COLO668 (cell line): ENCODE results near the gene CACNG5.

Source experiments
- DNase-seq: peaks from one replicate; lab custom pipeline; 2025; ENCODE audit not compliant: unreplicated experiment; lab: John Stamatoyannopoulos, UW

Gene CACNG5

DNA sequence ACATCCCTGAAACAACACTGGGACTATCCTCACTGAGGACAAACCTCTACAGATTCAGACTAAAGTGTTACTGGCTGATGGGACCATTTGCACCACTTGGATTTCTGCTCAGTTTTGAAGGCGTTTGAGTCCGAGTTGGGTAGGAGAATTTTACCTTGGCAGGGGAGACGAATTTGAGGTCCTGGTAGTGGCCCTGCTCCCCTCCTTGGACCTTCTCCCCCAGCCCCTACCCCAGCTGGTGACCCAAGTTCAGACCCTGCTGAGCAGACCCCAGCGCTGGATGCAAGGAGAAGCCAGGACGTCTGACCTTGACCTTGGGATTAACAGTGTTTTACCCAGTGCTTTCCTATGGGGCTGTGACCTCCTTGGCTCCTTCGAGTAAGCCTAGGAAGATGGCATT, 13.6 kb downstream of the CACNG5 start:
- no peak for DNase-seq

DNA sequence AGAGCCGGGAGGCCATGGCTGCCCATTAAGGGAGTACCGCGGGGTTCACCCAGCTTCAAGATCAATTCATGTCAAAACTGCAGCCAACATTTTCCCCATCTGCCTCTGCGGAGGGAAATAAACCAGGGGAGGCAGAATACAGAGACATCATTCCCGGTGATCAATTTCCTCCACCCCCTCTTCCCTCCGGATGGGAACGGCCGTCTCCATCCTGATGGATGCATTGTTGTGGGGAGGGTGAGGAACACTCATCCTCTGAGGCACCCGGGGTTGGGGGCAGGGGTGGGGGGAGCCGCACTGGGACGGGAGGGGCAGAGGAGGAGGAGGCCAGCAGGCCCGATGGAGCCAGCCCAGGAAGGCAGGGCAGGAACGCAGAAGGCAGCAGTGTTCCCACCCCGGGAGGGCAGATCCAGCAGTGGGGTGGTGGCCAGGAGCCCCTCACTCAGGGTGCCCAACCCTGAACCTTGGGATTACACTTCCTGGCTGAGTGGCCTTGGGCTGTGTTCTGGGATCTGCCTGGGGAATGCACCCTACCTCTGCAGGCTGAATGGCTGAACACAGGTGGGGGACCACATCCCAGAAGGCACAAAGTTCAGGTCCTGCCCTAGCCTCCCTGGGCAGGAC, 14.2 kb downstream of the CACNG5 start:
- DNase-seq: no peak

DNA sequence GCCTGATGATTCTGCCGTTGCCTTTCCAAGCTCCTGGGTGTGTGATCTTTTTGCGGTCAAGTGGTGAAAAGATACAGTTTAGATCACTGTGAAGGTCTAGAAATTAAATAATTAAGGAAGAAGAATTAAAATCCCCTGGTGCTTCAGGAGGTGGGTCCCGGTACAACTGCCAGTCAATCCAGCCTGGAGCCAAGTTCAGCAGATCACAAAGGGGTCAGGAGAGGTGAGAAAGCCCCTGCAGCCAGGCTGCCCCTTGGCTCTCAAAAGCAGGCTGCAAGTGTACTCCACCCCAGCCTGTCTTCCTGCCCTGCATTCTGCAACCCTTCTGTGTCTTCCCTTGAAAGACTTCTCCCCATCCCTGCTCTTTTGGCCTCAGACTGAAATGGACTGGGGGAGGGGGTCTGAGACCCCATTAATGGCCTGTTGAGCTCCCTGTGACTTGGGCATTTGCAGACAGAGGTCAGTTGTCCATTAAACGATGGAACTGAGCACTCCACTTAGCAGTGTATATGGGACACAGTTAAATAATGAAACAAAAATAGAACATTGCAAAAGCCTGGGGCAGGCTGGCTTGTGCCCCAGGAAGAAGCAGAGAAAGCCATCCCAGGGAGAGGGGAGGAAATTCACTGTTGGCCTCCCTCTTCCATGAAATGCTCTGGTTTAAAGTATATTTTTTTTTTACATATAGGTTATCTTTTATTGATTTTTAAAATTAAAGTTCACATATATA, 15.1 kb downstream of the CACNG5 start:
- no peak for DNase-seq

DNA sequence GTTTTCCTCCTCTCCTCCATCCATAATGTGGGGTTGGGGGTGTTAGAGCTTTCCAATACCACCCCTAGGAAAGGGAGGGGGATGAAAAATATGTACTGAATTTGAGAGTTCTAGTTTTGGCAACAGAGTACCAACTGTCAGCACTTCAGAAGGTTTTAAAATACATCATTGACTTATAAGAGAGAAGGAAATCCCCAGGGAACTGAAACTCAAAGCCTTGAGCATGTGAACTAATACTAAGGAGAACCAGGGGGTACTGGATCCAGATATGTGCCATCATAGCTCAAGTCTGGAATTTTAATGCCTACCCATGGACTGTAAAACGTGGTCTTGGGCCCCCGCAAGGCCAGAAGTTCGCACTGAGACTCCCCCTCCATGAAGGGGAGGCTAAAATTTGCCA, 15.8 kb downstream of the CACNG5 start:
- DNase-seq: no peak

DNA sequence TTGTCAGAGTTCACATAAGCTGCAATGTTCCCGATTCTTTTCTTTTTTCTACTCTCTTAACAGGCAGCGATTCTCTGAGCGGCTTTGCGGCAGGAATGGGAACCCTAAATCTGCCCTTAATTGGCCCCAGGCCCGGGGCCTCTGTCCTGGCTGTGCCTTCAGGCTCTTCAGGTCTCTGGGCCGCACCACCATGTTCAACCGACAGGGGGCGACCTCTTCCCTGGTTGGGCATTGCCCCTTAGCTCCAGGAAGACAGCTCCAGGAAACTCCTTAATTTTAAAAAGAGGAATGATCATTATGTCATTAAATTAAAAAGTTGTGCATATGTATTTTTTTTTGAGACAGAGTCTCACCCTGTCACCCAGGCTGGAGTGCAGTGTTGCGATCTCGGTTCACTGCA, 20.3 kb downstream of the CACNG5 start:
- DNase-seq: peak; percentile 11

DNA sequence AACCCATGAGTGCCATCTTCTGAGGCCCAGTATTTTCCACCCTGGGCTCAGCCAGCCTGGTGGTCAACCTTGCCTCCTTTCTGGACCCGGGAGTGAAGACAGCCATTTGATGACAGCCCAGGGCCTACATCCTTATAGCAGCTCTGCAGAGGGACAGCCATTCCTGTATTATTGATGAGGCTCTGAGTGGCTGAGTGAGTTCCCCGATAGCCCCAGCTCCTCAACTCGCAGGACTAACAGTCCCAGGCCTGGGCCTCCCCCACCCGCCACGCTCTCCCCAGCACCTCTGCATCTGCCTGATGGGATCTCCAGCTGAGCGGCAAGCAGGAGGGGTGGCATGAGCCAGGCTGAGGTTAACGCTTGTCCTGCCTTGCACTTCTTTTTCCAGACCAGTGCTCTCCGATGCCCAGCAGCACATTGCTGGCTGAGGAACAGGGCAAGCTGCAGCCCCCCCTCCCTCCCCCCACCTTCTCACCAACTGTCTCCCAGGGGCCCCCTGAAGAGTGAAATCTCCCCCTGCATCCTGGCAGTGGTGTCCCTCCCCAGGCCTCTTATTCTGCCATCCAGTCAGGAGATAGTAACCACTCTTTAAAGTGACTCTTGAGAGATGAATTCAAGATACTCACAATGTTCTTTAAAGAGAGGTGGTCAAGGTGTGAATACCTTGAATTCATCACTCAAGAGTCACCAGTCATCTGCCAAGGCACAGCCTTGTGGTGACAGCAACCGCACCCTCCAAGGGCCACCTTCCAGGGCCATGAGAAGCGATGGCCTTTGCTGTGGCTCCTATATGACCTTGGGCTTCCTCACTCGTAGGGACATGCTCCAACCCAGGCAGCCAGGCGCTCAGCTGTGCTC, 23.5 kb downstream of the CACNG5 start:
- no peak for DNase-seq

DNA sequence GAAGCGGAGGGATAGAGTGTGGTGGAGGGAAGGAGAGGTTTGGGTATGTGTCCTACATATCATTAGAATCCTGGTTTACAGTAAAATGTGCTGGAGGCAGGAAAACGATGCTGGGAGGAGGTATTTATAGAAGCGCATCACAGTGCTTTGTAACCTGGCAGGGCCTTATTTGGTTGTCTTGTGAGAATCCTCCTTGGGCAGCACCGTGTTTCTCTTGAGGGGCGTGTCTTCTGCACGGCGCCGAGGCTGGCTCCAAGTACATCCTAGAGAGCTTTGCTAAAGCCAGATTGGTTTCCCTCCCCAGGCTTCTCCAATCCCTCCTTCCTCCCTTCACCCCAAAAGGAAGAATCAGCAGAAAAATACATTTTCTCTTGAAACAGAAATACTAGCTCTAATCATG, 24.4 kb downstream of the CACNG5 start:
- DNase-seq: no peak

DNA sequence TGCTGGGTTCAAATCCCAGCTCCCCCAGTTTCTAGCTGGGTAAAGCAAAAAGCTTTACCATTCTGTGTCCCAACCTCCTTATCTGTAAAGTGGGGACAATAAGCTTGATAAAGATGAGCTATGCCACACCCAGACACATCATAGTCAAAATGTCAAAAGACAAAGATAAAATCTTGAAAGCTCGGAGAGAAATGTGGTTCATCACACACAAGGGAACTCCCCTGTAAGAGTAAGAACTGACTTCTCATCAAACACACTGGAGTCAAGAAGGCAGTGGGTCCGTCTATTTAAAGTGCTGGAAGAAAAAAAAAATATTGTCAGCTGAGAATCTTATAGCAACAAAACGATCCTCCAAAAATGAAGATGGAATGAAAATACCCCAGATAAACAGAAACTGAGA, 25.3 kb downstream of the CACNG5 start:
- no peak for DNase-seq

DNA sequence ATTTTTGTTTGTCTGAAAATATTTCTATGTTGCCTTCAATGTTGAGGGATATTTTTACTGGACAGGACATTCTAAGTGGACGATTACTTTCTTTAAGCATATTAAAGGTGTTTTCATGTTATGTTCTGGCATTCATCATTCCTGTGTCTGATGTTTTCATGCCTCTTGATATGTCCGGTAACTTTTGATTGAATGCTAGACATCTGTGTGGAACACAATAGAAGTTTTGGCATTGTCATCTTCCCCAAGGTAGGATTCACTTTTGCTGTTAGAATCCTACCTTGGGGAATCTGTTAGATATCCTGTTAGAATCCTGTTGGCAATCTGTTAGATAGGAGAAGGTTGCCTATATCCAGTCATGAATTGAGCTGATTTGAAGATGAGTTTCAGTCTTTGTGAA, 28.9 kb downstream of the CACNG5 start:
- no peak for DNase-seq

DNA sequence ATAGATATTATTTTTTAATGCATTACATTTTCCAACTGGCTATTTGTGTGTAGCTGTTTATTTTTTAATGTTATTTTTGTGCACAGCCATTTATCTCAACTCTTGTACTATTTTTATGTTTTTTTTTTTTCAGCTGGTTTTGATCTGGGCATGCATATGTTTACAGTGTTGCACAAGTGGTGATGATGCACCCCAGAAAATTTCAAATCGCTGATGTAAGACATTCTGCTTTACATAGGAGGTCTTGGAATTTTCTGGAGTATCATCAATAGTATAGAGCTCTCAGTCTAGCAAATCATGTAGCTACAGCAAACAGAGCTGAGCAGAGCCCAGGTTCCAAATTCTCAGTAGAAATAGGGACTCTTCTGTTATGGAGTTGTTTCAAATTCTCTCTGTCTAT, 30.2 kb downstream of the CACNG5 start:
- no peak for DNase-seq

DNA sequence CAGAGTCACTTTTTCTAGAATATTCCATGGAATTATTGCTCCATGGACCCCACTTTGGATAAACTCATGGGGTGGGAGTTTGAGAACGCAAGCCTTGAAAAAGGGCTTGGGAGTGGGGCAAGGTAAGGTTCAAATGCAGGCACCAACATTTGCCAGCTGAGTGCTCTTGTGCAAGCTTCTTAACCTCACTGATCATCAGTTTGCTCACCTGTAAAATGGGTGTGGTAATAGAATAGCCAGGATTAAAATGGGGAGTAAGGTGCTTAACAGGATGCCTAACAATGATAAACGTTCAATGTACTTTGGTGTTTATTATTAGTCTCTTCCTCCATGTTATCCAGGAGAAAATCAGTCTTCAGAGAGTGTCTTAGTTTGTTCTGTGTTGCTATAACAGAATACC, 39.0 kb downstream of the CACNG5 start:
- no peak for DNase-seq

DNA sequence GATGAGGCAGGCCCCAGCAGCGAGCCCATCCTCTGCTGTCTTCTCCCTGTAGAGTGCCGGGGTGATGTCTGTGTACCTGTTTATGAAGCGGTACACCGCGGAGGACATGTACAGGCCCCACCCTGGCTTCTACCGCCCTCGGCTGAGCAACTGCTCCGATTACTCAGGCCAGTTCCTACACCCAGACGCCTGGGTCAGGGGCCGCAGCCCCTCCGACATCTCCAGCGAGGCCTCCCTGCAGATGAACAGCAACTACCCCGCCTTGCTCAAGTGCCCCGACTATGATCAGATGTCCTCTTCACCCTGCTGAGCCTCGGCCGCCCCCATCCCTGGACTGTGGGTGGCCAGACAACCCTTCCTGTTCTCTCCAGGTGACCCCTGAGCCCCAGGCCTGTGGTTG, 50.0 kb downstream of the CACNG5 start:
- DNase-seq: no peak

DNA sequence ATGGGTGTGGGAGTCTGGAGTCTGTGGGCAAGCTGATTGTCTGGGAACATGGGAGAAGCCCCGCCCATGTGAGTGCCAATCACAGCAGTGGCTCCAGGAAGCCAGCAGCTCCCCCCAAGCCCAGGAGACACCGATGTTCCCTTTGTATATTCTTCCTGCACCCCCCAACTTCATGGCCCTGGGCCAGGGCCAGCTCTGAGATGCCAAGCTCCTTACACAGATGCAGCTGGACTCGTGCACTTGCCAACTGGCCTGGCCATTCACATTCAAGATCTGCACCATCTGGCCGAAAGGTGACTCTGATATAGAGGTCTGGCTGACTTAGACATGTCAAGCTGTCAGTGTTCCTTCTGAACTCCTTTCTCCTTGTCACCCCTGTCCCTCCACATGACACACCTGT, 50.5 kb downstream of the CACNG5 start:
- no peak for DNase-seq

DNA sequence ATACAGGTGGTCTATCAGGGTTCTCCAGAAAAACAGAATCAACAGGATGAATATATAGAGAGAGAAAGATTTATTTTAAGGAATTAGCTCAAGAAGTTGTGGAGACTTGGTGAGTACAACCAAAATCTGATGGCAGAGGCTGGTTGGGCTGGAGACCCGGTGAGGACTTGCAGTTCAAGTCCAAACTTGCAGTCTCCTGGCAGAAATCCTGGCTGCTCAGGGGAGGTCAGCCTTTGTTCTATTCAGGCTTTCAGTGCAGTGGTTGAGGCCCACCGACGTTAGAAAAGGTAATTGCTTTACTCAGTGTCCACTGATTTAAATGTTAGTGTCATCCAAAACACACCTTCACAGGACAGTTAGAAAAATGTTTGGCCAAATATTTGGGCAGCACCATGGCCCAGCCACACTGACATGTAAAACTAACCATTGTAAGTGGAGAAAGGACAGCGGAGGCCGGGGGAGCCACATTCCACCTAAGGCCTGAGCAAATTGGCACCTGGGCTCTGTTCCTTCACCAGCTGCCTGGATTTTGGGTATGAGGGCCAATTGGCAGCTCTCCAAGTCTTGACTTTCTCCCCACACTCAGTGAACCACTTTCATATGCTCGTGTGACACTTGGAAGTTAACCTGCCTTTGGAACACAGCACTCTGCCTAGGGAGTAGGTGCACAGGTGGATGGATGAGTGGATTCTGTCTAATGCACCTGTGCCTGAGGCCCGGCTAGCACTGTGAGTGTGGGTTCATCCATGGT, 54.7 kb downstream of the CACNG5 start:
- DNase-seq: no peak

DNA sequence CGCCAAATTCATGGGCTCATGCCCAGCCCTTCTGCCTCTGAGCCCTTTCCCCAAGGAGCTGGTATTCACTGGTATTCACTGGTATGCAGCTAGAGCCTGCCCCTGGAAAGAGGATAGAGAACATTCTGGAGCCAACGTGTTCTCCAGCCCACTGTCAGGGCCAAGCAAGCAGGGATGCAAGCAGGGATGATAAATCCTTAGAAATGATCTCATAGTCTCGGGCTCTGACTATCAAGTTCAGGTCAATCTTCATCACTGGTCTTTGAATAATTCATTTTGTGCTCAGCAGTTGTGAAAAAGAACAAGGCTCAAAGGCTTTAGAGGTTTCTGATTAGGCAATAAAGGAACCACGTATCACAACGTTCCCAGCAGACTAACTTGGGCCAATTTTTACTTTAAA, 57.3 kb downstream of the CACNG5 start:
- no peak for DNase-seq

DNA sequence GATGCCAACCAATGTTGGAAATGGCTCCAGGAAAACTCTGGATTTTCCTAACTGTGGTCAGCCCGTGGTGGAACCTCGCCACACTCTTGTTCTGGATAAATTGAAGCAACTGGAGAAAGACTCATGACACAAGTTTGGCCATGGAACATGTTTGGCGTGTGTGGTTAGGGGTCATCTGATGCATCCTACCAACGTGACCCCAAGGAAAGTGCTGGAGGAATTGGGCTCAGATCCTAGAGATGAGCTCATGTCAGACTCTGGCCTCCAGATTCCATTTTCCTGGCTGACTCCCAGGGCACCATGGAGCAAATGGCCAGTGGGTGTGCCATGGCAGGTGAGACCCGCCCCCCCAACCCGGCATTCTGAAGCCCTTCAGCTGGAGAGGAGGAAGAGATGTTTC, 58.5 kb downstream of the CACNG5 start:
- DNase-seq: no peak

DNA sequence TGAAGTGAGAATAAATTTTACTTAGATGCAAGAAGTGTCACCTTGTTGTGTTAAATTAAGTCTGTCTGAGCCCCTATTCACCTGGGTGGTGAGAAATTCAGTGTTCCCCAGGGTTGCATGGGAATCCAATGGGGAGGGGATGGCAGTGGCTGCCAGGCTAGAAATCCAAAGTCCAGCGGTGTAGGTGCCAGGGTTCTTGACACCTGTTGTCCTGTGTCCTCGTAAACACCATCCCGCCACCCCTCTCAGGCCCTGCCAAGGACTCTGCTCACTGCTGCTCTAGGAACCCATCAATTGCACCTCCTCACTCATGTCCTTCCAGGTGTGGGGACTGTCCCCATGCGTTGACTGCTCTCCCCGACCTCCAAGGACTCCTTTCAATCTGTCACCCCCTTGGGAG, 58.9 kb downstream of the CACNG5 start:
- no peak for DNase-seq

DNA sequence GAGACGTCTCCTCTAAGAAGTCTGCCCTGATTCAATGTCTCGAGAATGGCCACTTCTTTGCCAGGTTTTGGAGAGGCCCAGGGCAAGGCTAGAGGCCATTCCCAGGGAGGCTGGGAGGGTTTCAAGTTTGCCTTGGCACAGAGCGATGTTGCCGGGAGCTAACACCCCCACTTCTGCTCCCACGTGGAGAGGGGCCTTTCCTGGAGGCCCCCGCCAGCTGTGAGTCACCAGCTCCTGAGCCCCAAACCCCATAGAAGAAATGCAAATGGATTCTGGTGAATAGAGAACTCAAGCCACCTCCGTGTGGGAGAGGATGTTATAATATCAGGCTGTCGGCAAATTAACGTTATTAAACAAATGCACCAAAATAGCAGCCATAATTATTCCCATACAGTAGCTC, 62.2 kb downstream of the CACNG5 start:
- no peak for DNase-seq

DNA sequence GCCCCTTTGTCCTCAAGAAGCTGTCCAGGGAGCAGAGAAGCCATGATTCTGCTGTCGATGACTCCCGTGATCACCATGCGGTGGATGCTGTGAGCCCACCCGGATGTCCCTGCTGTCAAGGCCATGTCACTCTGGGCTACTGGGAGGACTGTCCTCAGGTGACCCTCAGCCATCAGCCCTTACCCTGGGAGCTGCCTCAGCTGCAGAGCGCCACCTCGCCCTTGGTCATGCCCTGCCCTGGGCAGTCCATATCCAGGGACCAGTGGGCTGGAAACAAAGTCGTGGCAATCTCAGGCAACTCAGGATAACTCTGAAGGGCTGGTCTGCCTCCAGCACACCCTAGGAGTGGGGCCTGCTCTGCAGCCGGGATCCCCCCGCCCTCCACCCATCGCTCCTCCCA, 63.6 kb downstream of the CACNG5 start:
- no peak for DNase-seq

DNA sequence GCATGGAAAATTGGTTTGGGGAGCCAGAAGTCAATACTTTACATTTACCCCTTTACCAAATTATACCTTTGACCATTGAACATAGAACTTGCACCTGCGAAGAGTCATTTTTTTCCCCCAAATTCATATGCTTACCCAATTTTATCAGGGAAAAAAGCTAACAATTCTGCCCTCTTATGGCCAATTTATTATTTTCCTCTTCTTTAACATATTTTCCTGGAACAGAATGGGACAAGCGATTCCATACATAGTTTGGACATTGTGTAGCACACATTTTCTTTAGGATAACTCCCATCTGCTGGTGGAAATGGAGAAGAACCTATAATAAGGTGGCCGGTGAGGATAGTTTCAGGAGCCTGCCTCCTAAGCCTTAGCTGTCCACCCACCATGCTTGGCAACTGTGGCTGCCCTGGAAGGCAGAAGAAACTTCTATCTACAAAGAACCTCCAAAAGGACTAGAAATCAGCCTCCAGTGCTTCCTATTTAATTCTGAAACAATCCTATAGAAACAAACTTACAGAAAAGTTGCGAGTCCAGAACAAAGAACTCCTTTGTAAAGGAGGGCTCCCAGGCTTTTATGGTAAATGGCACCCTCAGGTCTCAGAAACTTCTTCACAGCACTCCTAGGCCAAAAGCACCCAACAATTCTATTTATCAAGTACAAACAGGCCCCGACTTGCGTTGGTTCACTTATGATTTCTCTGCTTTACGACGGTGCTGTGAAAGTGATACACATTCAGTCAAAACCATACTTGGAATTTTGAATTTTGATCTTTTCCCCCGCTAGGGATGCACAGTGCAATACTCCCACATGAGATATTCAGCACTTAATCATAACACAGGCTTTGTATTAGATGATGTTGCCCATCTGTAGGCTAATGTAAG, 65.5 kb downstream of the CACNG5 start:
- no peak for DNase-seq
